HG03342 (cell line): ENCODE measurements around the gene TOR2A.

ENCODE experiments used
- ATAC-seq: cut with Tn5 transposase; IDR thresholded peaks from one replicate; pipeline ENCODE4 v1.9.1; 2021; ENCODE audit warnings: mild to moderate bottlenecking, moderate library complexity; ENCODE audit not compliant: unreplicated experiment

TOR2A gene

DNA sequence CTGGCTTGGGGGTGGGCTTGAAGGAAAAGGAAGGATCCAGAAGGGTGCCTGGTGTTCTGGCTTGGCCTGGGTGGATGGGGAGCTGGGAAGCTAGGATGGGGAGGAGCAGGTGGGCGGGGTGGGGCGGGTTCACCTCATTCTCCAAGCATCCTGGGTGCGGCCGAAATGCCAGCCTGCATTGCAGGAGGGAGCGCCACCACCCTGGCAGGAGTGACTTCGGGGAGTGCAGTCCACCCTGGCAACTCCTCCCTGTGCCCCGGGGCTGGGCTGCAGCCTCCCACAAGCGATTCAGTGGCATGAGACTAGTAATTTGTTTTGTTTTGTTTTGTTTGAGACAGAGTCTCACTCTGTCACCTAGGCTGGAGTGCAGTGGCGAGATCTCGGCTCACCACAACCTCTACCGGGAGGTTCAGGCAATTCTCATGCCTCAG is 13.7 kb downstream of the TOR2A start:
- no peak for ATAC-seq

DNA sequence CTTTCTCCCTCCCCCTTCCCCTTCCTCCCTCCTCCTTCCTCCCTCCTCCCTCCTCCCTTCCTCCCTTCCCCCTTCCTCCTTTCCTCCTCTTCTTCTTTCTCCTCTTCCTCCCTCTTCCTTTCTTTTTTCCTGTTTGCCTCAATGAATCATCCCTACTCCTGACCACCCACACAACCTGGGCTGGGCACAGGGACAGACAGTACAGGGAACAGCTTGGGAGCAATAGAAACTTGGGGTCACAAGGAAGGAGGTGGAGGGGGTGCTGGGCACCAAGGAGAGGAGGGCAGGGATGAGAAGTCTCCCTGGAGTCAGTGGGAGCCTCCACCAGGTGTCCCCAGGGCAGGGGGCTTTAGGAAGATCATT is 14.2 kb downstream of the TOR2A start:
- ATAC-seq: no peak

DNA sequence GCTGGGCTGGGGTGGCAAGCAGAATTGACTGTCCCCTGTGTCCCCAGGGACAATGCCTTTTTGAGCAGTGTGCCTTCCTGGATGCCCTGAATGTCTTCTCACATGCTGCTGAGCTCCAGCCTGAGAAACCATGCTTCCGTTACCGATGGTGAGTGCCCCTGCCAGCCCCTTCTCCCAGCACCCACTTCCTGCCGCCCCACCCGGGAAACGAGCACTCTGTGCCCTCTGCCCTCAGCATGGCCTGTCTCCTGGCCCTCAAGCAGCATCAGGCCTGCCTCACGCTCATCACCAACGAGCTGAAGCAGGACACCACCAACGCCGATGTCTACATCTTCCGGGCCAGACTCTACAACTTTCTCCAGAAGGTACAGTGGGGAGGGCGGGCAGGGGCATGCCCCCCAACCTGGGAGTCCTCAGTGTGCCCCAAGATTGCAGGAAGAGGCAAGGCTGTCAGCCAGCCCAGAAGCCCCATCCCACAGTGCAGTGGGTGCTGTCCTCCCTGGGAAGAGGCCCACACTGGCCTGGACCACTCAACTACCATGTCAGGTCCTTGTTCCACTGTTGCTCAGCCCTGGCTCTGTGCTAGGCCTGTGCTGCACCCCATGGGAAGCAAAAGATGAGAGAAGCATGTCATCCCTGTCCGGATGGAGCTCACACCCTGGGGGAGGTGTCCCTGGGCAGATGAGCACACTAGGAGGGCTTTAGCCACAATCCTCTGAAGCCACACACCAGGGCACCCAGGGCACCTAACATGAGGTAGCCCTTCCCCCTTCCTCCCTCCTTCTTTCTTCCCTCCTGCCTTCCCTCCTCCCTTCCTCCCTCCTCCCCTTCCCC is 14.8 kb downstream of the TOR2A start:
- ATAC-seq: no peak

DNA sequence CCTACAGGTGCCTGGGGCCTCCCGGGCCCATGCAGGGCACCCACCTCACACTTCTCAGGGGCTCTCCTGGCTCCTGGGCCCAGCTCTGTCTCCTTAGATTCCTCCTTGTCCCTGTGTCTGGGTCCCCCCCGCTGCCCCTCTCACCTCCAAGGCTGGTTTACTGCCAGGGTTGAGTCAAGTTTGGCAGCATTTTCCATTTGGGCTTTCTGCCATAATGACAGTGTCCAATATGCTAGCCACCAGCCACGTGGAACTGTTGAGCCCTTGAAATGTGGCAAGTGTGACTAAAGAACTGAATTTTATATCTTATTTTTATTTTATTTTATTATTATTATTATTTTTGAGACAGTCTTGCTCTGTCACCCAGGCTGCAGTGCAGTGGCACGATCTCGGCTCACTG is 17.3 kb downstream of the TOR2A start:
- no peak for ATAC-seq

DNA sequence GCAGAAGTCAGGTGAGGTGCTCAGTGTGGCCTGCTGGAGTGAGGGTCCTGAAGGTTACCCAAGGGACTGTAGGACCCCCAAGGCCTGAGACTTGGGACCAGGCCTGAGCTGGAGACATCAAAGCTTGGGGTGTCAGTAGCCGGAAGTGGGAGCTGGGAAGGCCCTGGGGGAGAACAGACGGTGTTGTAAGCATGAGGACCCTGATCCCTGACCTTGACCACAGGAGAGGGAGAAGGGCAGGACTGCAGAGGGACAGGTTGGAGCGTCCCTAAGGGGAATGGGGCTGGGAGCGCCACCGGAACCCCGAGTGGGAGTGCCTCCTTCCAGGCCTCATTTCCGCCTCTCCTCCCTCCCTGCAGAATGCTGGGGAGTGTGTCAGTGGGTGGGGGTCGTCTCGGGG is 18.7 kb downstream of the TOR2A start:
- no peak for ATAC-seq

DNA sequence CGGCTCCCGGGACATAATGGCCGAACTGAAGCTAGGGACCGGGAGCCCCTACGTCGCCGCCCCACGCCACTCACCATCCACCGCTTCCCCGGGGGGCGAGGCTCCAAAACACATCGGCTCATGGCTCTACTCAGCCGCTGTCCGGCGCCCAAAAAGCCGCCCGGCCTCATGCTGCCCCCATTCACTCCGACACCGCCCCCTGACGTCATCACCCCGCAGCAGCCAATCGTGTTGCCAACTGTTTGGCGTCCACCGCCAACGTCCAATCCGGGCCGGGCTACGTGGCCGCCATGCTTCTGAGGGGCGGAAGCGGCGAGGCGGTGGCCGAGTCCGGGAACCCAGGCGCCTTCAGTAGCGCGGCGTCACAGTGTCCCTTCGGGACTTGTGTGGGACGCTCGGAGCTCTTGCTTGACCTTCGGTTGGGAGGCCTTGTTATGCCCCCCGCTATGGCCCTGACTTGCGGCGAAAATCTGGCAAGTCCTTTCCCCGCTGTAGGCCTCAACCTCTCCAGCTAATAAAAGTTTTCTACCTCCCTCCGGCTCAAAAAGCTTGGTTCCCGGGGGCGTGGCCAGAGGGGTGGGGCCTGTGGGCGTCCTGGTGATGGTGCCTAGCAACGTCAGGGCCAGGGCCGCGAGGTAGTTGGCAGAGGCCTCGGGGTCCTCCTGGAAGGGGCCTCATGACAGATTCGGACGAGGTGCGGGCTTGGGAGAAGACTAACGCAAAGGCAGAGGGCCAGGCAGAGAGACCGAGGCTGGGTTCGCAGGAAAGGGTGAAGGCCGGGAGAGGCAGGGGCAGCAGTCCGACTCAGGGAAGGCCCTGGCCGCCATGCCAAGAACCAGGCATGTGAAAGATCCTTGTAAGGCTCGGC is 19.4 kb downstream of the TOR2A start, which contains the start of the genes PTRH1 and TTC16:
Gene PTRH1, minus strand, starts transcription at position 194 of the 868 bp plus-strand sequence. Its CDS starts 24 bp downstream, at position 170.
Gene TTC16, plus strand, starts transcription at position 610 of the 868 bp plus-strand sequence. Its CDS starts 67 bp downstream, at position 677.
- ATAC-seq: peak; percentile 90

DNA sequence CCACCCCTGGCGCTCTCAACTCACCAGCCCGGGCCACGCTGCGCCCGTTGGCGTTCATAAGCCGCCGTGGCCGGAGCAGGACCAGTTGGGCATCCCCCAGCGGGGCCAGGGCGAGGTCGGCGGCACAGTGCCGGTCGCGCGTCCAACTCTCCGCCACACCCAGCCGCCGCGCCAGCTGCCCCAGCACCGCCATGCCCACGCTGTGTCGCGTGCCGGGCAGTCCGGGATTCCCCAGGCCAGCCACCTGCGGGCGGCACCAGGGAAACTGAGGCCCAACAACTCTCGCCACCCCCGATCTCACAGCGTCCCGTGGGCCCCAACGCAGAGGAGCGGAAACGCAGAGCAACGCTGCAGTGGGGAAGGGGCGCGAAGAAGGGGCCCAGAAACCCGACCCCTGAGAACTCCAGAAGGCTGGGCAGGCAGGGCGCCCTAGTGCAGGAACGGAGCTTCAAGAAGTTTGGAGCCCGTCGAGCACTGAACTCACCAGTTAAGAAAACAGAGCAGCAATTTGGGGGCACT is 20.1 kb downstream of the TOR2A start:
- ATAC-seq: no peak

DNA sequence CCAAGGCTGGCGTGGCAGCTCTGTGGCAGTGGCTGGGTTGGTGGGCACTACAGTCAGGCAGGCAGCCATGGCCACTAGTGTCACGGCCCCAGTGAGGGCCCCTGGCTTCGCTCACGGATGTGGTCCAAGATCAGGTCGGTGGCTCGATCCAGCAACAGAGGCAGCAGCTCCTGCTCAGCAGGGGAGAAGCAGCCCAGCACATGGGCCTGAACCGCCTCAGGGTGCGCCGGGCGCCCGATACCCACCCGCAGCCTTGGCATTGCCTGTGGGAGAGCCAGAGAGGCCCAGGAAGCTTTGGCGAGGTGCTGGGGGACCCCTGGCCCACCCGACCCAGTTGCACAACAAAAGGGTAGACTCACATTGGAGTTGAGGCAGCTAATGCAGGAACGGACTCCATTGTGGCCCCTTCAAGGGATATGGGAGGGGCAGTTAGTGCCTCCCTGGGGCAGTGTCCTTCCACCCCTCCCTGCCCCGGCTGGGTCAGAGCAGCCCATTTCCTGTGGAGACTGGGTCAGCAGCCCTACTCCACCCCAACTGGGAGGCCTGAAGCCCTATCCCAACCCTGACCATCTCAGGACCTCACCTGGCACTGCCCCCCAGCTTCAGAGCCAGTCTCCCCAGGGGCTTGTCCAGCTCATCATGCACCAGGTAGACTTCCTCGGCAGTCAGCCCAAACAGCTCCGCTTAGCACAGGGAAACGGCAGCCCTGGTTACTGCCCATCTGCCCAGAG is 20.9 kb downstream of the TOR2A start:
- ATAC-seq: no peak

DNA sequence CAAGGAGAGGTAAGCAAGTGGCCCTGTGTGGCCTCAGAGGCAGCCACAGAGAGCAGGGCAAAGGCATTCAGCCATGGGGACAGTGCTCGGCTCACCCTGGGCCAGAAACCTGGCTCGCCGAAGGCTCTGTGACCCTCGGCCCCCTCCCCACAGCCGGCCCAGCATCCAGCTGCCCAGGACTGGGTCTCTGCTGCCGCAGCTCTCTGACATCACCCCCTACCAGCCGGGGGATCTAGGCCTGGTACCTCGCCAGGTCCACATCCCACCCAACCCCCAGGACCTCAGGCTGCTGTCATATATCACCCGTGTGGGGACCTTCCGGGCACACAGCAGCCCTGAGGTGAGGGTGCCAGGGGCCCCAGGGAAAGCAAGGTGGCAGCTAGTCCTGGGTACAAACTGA is 22.2 kb downstream of the TOR2A start:
- ATAC-seq: no peak

DNA sequence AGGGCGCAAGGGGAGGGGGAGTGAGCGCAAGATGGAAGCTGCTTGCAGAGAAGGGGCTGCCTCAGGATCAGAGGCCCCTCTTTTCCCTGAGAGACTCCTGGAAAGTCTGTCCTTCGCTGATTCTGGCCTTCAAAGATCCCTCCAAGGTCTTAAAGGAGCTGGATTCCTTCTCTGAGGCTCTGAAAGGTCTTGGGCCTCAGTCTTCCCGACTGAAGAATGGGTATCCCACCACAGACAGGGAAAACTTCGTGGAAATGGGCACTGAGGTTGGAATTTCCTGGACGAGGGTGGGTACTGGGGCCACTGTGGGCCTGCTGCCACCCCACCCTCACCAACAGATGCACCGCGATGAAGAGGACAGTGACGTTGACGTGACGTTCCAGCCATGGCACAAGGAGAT is 22.7 kb downstream of the TOR2A start:
- ATAC-seq: no peak

DNA sequence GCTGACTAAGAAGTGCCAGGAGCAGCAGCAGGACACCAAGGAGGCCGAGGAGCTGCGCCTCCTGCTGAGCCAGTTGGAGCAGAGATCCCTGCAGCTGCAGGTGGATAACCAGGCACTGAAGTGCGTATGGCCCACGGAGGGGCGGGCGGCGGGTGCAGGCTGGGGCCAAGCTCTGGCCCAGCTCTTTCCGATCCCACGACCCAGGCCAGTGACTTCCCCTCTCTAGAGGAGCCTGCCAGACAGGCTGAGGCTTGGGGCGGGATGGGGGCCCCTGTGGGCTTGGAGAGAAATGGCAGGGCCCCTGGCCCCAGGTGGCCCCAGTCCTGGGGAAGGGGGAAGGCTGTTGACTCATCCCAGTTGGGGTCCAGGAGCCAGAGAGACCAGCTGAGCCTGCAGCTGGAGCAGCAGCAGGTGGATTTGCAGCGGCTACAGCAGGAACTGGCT is 23.2 kb downstream of the TOR2A start:
- ATAC-seq: no peak

DNA sequence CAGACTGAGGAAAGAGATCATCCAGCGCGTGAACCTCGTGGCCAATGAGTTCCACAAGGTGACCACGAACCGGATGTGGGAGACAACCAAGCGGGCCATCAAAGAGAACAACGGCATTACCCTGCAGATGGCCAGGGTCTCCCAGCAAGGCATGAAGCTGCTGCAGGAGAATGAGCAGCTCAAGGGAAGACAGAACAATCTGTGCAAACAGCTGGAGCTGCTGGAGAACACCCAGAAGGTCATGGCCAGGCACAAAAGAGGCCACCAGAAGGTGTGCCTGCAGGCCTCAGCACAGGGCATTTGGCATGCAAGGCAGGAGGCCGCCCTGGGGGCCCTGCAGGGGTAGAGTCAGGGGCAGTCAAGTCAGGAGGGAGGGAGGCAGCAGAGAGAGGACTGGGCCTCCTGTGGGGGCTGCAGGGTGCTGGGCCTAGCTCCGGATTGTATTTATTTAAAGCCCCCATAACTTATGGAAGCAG is 23.8 kb downstream of the TOR2A start:
- no peak for ATAC-seq

DNA sequence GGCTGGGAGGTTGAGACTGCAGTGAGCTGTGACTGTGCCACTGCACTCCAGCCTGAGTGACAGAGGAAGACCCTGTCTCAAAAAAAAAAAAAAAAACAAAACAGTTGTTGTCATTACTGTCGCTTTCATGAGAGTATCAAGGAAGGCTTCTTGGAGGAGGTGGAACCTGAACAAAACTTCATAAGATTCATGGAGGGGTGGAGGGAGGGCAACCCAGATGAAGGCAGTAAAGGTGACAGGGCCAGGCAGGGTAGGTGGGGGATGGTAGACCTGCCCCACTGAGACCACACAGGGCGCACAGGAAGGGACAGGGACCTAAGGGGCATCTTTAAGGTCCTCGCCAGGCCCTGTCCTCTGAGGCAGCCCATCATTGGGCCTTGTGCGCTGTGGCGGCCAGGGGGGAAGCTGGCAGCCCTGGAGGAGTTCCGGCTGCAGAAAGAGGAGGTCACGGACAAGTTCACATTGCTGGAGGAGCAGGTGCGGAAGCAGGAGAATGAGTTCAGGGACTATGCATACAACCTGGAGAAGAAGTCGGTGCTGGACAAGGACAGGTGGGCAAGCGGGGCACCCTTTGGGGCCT is 24.8 kb downstream of the TOR2A start:
- no peak for ATAC-seq

DNA sequence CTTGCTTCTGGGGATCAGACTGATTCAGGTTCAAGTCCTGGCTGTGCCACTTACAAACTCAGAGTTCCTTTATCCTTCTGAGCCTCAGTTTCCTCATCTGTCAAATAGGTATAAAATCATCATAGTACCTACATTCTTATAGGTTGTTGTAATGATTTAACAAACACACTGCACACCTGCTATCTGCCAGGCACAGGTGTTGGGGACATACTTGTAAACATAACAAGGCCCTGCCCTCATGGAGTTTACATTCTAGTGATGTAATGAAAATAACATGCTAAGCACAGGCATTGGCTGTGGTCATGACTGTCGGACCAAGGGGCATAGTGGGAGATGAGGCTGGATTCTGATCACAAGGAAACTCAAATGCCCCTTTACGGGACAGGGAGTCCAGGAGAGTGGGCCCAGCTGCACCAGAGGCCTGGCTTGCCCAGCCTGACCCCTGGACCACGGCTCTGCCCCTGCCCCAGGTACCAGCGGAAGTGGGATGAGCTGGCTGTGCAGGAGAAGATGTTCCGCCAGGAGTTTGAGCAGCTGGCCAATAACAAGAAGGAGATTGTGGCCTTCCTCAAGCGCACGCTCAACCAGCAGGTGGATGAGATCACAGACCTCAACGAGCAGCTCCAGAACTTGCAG is 26.0 kb downstream of the TOR2A start:
- no peak for ATAC-seq

DNA sequence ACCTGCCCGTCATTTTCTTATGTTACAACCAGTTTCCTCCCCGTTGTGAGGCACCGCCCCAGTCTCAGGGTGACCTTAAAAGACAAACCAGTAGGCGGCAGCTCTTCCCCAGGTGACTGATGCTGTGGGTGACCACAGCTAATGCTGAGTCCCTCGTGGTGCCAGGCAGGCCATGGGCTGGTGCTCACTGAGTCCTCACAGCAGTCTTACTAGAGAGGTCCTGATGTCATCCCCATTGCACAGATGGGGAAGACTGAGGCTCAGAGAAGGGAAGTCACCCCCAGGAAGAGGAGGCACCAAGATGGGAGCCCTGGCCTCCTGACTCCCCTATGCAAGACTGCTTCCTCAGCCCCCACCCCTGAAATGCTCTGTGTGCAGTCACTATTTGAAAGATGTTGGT is 27.3 kb downstream of the TOR2A start:
- ATAC-seq: no peak

DNA sequence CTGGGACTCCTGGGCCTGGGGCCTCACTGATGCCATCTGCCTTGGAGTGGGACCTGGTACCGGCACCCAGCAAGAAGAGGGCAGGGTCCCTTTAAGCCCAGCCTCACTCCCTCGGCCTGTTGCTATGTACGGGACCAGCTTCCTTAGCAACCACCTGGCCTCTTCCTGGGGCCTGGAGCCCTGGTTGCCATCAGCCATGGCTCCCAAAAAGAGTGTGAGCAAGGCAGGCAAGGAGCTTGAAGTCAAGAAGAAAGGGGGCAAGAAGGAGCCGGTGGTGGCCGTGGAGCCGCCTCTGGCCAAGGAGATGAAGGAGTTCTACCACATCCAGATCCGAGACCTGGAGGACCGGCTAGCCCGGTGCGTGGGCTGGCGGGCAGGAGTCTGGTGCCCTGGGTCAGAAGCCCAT is 28.3 kb downstream of the TOR2A start, which contains the start of gene CFAP157:
Gene CFAP157, plus strand, starts transcription at position 153 of the 406 bp plus-strand sequence. Its CDS starts 44 bp downstream, at position 197.
- no peak for ATAC-seq

DNA sequence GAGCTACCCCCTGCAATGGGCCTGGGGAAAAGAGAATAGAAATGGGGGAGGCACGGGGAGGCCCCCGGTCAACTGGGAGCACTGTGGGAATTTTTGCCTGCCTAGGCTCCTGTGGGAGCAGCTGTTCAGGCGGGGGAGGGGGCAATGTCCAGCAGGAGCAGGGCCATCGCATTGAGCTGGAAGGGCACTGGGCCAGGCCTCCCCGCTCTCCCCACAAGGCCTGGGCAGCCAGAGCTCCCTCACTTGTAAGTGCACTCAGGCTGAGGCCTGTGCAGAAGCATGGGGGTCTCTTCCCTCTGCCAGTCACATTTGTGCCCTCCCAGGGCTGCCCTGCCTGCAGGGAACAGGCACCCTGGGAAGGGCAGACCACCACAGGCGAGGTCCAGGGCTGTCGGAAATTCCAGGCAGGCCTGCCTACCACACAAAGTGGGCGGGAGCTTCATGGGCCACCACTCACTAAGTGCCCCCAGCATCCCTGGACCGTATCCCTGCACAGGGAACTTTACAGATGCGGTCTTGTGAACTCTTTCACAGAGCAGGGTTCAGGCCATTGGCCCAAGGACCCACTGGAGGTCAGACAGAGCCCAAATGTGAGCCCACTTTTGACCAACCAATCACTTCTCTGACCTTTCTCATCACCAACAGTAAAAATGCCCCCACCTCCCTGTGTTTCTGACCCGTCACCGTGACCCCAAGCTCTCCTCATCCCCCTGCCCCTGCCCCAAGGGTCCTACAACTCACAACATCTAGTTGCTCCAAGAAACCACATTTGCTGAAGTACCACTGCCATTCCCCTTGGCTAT is 29.3 kb downstream of the TOR2A start:
- ATAC-seq: no peak

DNA sequence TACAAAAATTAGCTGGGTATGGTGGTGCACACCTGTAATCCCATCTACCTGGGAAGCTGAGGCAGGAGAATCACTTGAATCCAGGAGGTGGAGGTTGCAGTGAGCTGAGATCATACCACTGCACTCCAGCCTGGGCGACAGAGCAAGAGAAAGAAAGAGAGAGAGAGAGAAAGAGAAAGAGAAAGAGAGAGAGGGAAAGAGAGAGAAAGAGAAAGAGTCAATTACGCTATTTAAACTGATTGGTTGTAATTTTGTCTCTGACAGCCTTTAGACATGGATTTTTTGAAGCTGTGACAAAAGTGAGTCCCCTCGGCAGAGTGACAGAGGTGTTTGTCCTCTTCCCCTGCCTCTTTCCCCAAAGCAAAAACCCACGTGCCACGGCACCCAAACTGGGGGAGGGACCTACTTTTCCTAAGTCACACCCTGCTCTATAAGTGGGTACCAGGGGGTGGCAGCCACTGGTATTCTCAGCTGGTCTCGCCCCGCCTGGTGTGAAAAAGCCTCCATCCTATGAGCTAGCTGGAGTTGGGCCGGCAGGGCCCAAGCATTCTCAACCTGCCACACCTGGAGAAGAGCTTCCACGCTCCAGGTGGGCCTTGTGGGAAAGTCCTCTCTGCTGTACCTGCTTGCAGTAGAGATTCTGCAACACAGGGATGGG is 31.7 kb downstream of the TOR2A start:
- no peak for ATAC-seq
